H1 (cell line): ENCODE data around the gene FHIT. TPM values are rescaled to one million over a fixed set of nuclear protein-coding genes. Genes with fewer than 3 reads are reported as not detected.

Experiments
- CHD7 ChIP-seq: fragments of 300-600 bp; sonication (generic); IDR thresholded peaks from 2 replicates; pipeline ENCODE4 v1.7.1; 2012; ENCODE audit warnings: low read length, moderate library complexity, mild to moderate bottlenecking, inconsistent platforms; ENCODE audit not compliant: insufficient replicate concordance
- KDM5A ChIP-seq: fragments of 200-600 bp; IDR thresholded peaks from 2 replicates; pipeline ENCODE4 v1.7.1; 2012; ENCODE audit warnings: mild to moderate bottlenecking, low read length, inconsistent platforms, mixed read lengths
- SIN3A ChIP-seq, 2 experiments: IDR thresholded peaks in 1 of 2; conservative IDR thresholded peaks in 1 of 2; 2 replicates each; pipeline ENCODE4 v1.6.1; 2011 to 2012; ENCODE audit warnings: low read length in 2 of 2, improper control_type of control experiment in 1 of 2, low read depth in 1 of 2, mild to moderate bottlenecking in 1 of 2
- polyA plus RNA-seq, 7 experiments: library from polyadenylated mRNA; depleted of rRNA in 3 of 7; stranded (reverse) in 5 of 7; unstranded in 2 of 7; fragments of >200 nt in 5 of 7; fragments of 200-250 nt in 2 of 7; gene quantifications; 1 replicate in 5 of 7; 2 replicates in 1 of 7; 4 replicates in 1 of 7; pipeline versions ENCODE4 v1.2.1 to v1.2.3, GENCODE V29; 2011 to 2013; ENCODE audit warnings: missing spikeins in 2 of 7, mixed read lengths in 2 of 7
- total RNA-seq: library from RNA; stranded (reverse); fragmentation: NEBNext Ultra II Directional; extraction: Animal tissue kit (Norgen Biotek cat#: 25700); gene quantifications from 2 replicates; pipeline ENCODE4 v1.2.1, GENCODE V29; 2021

The FHIT gene
- total and polyA plus RNA-seq, 2 of the 8 experiments (the other 6 are each of a cell fraction or from before 2014, with no cell fraction given) = 1.2 to 3.2 TPM

- no peak for TF ChIP-seq CHD7
- TF ChIP-seq KDM5A = no peak
- TF ChIP-seq SIN3A (conservative IDR thresholded peaks at IDR 0.05 in 1 of 2, IDR thresholded peaks at IDR 0.05 in 1 of 2; ENCODE audit: low read depth in 1 of 2, low read length in 2 of 2) = no peak
These were observed 1432.3 kb downstream of the FHIT start (continued) for GRCh38 chr3:59818919-59819300.
